WERI-Rb-1 (cell line): ENCODE data around the gene TAS1R3.

Experiments
- DNase-seq: peaks from one replicate; pipeline ENCODE4 v3.0.0-alpha.2; 2020
- H3K27ac ChIP-seq: fragments of 250-450 bp; sonication (Bioruptor Pico); 2 replicates; pipeline ENCODE4 v1.5.1; 2020; ENCODE audit warnings: mild to moderate bottlenecking, moderate library complexity
- H3K27me3 ChIP-seq: fragments of 250-450 bp; sonication (Bioruptor Pico); 2 replicates; pipeline ENCODE4 v1.5.1; 2021; ENCODE audit warnings: mild to moderate bottlenecking, low read depth, moderate library complexity; ENCODE audit not compliant: insufficient read depth, severe bottlenecking
- H3K36me3 ChIP-seq: fragments of 250-450 bp; sonication (Bioruptor Pico); 2 replicates; pipeline ENCODE4 v1.5.1; 2020; ENCODE audit warnings: mild to moderate bottlenecking, moderate library complexity
- H3K4me3 ChIP-seq: 2 replicates; pipeline ENCODE4 v1.5.1; 2011; ENCODE audit warnings: low read depth, mild to moderate bottlenecking, control low read depth, low read length
- H3K9me3 ChIP-seq: fragments of 250-450 bp; sonication (Bioruptor Pico); 2 replicates; pipeline ENCODE4 v1.5.1; 2021; ENCODE audit warnings: mild to moderate bottlenecking, moderate library complexity; ENCODE audit not compliant: severe bottlenecking
- CTCF ChIP-seq: IDR thresholded peaks from 2 replicates; pipeline ENCODE4 v1.5.1; 2011; ENCODE audit warnings: low read depth, mild to moderate bottlenecking, control low read depth, inconsistent platforms, low read length

TAS1R3 gene

GRCh38 chr1:1324524-1325287 lies 6.4 kb upstream of the TAS1R3 start, which contains the start of the genes CPTP and INTS11:
CPTP (plus strand) TSS chr1:1324802; CDS start chr1:1326911, 2,109 bp downstream.
INTS11 (minus strand) TSS chr1:1324660; CDS start chr1:1324608, 52 bp downstream.
- Histone ChIP-seq H3K4me3 (peak within 1 kb of the TSS; percentile 93), H3K9me3 (no peaks in the 10 kb centered on the region), H3K27ac (peak within 1 kb of the TSS; percentile 94), H3K27me3 (no peaks in the 10 kb centered on the region), H3K36me3 (peaks cover 40% of the 10 kb centered on the region)
- DNase-seq: peak; percentile 95
- TF ChIP-seq CTCF: no peak

- no peak for TF ChIP-seq CTCF
- DNase-seq: no peak
- H3K9me3 ChIP-seq: no peaks in the 10 kb centered on the region
- no peaks in the 10 kb centered on the region for H3K27me3 ChIP-seq
- peak overlapping the region; percentile 93 for H3K4me3 ChIP-seq
- H3K27ac ChIP-seq: peak overlapping the region; percentile 94
- H3K36me3 ChIP-seq: peaks cover 33% of the 10 kb centered on the region
Observed at GRCh38 chr1:1325288-1326074, 5.6 kb upstream of the TAS1R3 start.

GRCh38 chr1:1326075-1326605 lies 4.9 kb upstream of the TAS1R3 start:
- Histone ChIP-seq H3K9me3 (no peaks in the 10 kb centered on the region), H3K4me3 (no peak overlapping the region), H3K27me3 (no peaks in the 10 kb centered on the region), H3K27ac (no peak overlapping the region), H3K36me3 (peaks cover 26% of the 10 kb centered on the region)
- no peak for DNase-seq
- no peak for TF ChIP-seq CTCF

GRCh38 chr1:1327291-1327690 lies 3.8 kb upstream of the TAS1R3 start:
- Histone ChIP-seq H3K36me3 (peaks cover 16% of the 10 kb centered on the region), H3K4me3 (no peak overlapping the region), H3K27me3 (no peaks in the 10 kb centered on the region), H3K27ac (no peak overlapping the region), H3K9me3 (no peaks in the 10 kb centered on the region)
- TF ChIP-seq CTCF: no peak
- no peak for DNase-seq

- H3K27me3 ChIP-seq: no peaks in the 10 kb centered on the region
- no peak overlapping the region for H3K27ac ChIP-seq
- H3K9me3 ChIP-seq: no peaks in the 10 kb centered on the region
- no peak for DNase-seq
- H3K36me3 ChIP-seq: peaks cover 10% of the 10 kb centered on the region
- TF ChIP-seq CTCF: no peak
- no peak overlapping the region for H3K4me3 ChIP-seq
Observed at GRCh38 chr1:1328254-1328653, 2.8 kb upstream of the TAS1R3 start.
